Stimulated activated CD4-positive, alpha-beta T cell treated with anti-CD3 and anti-CD28 coated beads, Interleukin-4, amount 100 ng/mL, for 48 hours (primary cell): ENCODE data around the gene BOLA1.
"Not testable (repeated sequence)": the region's sequence is repeated elsewhere in the genome, so short reads cannot be mapped to it uniquely, and the experiment has no call there.

Experiments used
- DNase-seq, 2 donors: peaks; one replicate each; pipeline ENCODE4 v3.0.0-alpha.2; 2020; ENCODE audit warnings: low read depth in 2 of 2

Gene BOLA1

DNA sequence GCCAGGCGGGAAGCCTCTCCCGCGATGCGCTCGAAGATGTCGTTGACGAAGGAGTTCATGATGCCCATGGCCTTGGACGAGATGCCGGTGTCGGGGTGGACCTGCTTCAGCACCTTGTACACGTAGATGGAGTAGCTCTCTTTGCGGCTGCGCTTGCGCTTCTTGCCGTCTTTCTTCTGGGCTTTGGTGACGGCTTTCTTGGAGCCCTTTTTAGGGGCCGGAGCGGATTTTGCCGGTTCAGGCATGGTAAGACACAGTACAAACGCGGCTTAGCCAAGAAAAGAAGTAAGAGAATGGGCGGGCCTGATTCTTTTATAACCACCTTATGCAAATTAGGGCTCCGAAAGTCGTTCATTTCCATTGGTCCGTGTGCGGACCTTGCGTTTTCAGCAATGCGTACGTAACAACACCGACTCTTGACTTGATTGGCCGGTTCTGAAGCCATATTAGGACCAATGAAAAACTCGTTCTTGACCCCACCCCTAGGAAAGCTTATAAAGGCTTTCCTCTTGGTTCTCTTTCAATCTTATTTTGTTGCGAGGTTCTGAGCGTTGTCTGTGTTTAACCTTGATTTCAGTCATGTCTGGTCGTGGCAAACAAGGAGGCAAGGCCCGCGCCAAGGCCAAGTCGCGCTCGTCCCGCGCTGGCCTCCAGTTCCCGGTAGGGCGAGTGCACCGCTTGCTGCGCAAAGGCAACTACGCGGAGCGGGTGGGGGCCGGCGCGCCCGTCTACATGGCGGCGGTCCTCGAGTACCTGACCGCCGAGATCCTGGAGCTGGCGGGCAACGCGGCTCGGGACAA, 12.8 kb upstream of the BOLA1 start:
- peak; percentile 68 to 76 for DNase-seq

DNA sequence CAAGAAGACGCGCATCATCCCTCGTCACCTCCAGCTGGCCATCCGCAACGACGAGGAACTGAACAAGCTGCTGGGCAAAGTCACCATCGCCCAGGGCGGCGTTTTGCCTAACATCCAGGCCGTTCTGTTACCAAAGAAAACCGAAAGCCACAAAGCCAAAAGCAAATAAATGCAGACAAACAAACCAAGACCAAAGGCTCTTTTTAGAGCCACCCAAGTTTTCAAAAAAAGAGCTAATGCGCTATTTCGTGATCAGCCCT, 12.2 kb upstream of the BOLA1 start:
- not testable (repeated sequence) for DNase-seq

DNA sequence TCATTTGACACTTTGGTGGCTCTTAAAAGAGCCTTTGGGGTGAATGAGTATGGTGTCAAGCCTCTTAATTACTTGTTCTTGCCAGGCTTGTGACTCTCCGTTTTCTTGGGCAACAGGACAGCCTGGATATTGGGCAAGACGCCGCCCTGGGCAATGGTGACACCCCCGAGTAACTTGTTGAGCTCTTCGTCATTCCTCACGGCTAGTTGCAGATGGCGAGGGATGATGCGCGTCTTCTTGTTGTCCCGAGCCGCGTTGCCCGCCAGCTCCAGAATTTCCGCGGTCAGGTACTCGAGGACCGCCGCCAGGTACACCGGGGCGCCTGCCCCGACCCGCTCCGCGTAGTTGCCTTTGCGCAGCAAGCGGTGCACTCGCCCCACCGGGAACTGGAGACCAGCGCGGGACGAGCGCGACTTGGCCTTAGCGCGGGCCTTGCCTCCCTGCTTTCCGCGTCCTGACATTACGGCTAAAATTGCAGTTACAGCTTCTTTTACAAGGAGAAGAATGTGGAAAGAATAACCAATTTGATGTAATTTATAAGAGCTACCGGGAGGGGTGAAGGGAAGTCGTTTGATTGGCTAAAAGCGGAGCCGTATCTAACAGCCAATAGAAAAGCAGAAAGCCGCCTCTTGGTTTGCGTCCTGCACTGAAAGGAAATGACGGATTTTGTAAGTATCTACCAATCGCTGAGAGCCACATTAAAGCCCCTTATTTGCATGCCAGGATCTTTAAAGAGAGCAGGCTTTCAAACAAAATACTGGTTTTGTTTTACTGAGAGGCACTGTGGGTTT, 11.7 kb upstream of the BOLA1 start:
- DNase-seq: peak; percentile 57 to 63

GRCh38 chr1:149888247-149888998, 10.9 kb upstream of the BOLA1 start:
- peak; percentile 74 to 82 for DNase-seq

- DNase-seq: no peak
Measured at GRCh38 chr1:149888999-149889289, 10.4 kb upstream of the BOLA1 start.

GRCh38 chr1:149896575-149896974, 2.8 kb upstream of the BOLA1 start:
- DNase-seq: no peak

DNA sequence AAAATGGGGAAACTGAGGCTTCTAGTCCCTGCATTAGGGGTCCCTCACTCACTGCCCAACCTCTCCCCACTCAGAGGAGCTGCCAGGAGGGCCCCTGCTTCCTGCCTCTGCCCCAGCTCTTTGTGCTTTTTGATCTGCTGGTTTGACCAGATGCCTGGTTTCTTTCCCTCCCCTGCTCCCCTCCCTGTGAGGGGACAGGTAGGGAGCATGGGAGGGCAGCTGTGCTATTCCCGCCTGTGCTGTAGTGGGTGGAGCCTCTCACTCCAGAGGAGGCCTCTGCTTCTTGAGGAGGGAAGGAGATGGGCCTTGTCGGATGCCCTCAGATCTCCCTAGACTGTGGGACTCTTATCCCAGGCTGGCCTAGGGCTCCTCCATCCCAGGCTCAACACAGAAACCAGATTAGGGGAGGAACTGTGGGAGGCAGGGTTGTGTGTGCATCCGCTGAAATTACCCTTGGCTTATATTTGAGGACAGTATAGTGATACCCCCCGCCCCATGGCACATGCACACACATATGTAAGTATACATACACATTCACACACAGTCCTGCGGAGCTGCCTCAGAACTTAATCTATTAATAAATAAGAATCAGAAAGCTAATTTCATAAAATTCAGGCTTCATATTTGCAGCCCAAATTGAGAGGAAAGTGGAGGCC, 4.6 kb downstream of the BOLA1 start:
- DNase-seq: no peak

DNA sequence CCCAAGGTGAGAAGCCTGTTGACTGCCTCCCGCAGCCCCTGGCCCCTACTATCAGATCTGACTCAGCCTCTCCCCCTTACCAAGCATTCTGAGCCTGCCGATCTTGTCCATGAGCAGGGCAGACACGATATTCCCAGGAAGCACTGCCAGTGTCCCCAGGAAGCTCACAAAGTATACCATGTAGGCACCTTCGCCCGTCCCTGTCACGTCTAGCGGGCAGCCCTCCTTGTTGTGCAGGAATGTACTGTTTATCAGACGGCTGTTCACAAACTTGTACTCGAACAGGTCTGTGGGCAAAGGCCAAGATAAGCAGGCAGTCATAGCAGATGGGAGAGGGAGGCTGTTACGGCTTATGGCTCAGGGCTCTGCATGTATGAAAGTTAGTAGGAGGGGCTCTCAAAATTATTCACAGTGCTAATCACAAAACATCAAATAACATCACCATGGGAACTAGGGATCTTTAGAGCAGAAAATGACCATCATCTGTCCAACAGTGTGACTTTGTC, 7.3 kb downstream of the BOLA1 start:
- no peak for DNase-seq

DNA sequence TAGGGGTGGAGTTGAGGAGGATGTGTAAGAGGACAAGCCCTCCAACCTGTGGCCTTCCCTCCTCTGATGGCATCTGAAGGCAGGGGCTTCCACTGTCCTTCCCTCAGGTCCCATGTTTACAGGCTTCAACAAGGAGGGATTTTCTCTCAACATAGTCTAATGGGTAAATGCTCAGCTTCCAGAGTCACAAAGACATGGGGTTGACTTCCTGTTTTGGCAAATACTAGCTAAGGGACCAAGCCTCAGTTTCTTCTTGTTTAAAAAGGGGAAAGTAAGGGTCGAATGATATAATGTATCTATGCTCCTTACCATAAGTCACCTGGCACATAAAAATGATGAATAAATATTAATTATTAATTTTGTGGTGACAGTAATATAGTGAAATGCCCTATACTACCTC, 15.2 kb downstream of the BOLA1 start:
- no peak for DNase-seq

DNA sequence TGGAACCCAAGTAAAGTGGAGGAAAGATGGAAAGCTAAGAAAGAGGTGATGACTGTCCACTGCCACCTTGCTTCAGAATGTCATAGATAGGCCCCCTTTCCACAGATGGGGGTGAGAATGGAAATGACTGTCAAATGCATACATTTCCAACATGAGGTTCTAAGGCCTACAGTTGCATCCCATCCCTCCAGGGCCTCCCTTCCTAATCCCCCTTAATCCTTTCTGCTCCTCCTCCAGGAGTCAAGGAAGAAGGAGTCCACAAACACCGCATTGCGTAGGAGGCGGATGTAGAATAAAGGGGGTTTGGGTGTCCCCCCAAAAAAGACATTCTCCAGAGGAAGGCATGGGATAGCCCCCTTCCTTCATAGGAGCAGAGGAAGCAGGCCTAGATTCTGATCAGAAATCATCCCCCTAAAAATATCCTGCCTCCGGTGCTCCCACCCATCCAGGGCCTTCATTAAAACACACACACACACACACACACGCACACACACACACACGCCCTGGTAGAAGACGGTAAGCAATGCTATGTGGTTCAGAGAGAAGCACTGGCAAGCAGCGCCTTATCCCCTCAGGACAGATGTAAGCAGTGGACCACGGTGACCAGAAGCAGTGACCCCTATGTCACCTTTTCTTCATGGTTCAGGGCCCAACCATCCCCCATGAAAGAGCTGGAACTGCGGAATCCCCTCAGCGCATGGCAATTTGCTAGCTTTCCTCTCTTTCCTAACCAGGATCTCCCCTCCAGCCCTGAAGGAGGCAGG, 16.2 kb downstream of the BOLA1 start:
- DNase-seq: no peak

DNA sequence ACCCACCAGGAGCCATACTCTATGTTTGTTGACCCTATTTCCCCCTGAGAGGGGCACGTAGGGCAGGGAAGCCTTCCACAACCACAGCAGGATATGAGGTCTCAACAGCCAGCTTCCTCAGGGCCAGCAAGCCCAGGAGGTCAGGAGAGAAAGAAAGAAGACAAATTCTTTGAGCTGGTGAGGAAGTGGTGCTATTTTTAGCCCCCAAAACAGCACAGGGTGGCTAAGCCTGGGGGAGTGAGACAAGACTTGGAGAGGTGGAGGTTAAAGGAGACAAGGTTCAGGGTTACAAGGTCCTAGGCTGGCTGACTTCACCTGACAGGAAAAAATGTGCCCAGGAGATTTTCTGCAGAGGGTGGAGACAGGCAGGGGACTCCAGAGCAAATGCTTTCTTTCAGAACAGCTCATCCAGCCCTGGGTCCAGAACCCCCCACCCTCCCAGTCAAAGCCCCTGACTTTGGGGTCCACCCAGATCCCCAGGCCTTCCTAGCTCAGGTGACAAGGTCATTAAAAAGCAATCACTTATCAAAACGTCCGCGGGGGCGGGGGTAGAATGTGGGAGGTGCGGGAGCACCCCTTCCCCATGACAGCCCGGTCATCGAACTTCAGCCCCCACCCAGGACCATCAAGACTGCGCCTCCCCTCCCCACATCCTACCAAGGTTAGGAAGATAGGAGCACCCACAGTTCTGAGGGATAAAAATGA, 17.0 kb downstream of the BOLA1 start:
- DNase-seq: no peak

DNA sequence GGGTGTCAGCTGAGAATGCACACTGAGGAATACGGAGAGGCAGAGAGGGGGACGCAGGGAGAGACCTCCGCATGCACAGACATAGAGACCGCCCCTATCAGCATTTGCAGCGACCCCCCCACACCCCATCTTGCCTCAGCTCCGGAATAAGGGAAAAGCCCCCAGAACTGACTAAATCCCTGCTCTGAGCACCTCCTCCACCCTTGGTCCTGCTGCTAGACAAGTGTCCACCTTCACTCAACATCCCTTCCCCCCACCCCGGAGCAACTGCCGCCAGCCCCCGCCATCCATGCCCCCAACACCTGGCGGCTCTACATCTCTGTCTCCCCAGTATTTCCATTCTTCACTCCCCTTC, 17.5 kb downstream of the BOLA1 start:
- DNase-seq: no peak

DNA sequence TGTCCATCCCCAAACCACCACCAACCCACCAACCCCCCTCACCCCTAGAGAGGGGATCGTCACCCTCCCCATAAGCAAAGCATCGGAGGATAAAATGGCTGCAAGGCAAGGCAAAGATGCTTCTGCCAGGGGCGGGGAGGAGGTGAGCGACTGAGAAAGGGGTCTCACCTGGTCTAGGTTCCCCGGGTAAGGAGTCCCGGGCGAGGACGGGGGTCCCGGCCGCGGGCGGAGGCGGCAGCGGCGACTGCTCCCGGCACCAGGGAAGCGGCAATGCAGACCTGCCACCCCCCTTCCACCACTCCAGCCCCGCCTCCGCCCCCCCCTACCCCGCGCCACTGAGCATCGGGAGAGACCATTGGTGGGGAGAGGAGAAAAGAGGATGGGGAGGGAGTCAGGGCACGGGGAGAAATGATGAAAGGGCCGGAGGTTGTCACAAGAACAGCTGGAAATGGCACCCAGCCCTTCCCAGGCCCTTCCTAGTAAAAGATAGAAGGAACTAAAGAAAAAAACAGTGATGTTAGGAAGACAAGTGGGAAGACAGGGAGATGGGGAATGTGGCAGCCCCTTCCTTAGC, 18.3 kb downstream of the BOLA1 start, which contains the start of gene SV2A:
Gene SV2A (minus strand): TSS at position 274 of the 574 bp plus-strand sequence. CDS start 4,004 bp downstream, outside the sequence.
- peak; percentile 34 to 46 for DNase-seq

GRCh38 chr1:149923626-149924025, 24.3 kb downstream of the BOLA1 start:
- no peak for DNase-seq

- DNase-seq: no peak
Measured at GRCh38 chr1:149925345-149925744, 26.0 kb downstream of the BOLA1 start.

DNA sequence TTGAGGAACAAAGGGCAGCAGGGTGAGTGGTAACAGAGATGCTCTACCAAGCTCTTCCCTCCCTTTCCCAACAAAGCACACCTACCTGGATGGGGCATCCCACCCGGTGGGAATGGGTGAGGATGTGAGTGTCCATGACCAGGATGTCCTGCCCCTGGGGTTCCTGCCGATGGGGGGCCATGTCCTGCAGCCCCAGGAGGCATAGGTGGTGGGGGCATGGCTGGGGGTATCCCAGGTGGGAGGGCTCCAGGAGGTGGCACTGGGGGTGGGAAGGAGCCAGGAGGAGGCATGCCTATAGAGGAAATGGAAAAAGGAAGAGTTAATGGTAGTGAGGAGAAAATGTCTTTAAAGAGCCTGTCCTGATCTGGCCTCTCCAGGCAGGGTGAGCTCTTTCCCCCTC, 26.4 kb downstream of the BOLA1 start:
- DNase-seq: no peak

DNA sequence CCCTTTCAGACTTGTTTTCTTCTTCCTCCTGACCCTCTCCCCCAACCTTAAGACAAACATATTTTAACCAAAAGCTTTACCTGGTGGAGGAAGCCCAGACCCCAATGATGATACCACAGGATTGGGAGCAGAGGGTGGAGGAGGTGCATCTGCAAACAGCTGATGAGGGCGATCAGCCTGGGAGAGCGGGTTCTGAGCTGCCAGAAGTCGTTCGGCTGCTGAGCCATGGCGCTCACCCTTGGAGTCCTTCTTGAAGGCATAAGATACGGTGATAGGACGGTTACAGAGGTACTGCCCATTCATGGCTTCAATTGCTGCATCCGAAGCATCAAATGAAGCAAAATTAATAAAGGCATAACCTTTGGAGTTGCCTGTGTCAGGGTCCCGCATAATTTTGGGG, 26.9 kb downstream of the BOLA1 start:
- DNase-seq: no peak

DNA sequence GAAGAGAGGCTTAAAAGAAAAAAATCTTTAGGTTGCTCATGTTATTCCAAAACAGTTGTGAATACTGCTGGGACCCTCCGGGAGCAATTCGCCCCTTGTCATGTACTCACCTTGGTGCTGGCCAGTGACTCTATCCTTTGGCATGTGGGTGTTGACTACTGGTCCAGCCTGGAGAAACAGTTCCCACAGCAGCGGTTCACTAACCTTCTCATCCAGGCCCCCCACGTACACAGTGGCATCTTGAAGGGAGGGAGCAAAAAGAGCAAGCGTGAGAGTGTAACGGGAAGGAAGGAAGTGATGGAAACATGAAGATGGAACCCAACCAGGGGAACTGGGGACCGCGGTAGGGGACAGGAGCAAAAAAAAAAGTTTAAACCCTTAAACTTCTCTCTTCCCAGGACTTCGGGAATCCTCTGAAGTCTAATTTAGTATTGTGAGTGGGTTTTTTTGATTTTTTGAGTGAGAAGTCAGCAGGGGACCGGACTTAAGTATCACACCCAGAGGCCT, 27.7 kb downstream of the BOLA1 start:
- no peak for DNase-seq

- DNase-seq: peak; percentile 91 to 96
Measured at GRCh38 chr1:149927563-149928400, 28.4 kb downstream of the BOLA1 start, which contains the start of gene SF3B4. Gene SF3B4 (minus strand): TSS chr1:149927803. CDS start chr1:149927759, 44 bp downstream.
